Fibroblast of upper back skin (primary cell): ENCODE results near the gene SCP2.
A peak's percentile ranks its signal among the peaks of the same experiment; 100 is the strongest.

Experiments used
- DNase-seq: peaks from one replicate; pipeline ENCODE4 v3.0.0-alpha.2; 2013

The SCP2 gene

GRCh38 chr1:52927212-52928014 lies at the start of gene SCP2:
TSS of gene SCP2 (plus strand) at chr1:52927276. CDS start at chr1:52927397, 121 bp downstream.
- DNase-seq, result peak; percentile 63

GRCh38 chr1:52877554-52877953 lies 49.5 kb upstream of the SCP2 start:
- DNase-seq, result no peak

- no peak for DNase-seq
Observed at GRCh38 chr1:52880206-52880605, 46.9 kb upstream of the SCP2 start.

GRCh38 chr1:52887483-52887882 lies 39.6 kb upstream of the SCP2 start:
- DNase-seq, result no peak

GRCh38 chr1:52892424-52893215 lies 34.5 kb upstream of the SCP2 start:
- DNase-seq, result no peak

- DNase-seq, result no peak
Observed at GRCh38 chr1:52899445-52899894, 27.6 kb upstream of the SCP2 start.

GRCh38 chr1:52900402-52900801 lies 26.7 kb upstream of the SCP2 start:
- no peak for DNase-seq

- DNase-seq, result no peak
Observed at GRCh38 chr1:52901384-52901783, 25.7 kb upstream of the SCP2 start.

GRCh38 chr1:52904208-52904926 lies 22.7 kb upstream of the SCP2 start:
- no peak for DNase-seq

- DNase-seq, result peak; percentile 43
Observed at GRCh38 chr1:52904927-52905698, 22.0 kb upstream of the SCP2 start.

- no peak for DNase-seq
Observed at GRCh38 chr1:52906135-52906603, 20.9 kb upstream of the SCP2 start.

GRCh38 chr1:52907068-52907811 lies 19.8 kb upstream of the SCP2 start:
- no peak for DNase-seq

GRCh38 chr1:52907812-52908153 lies 19.3 kb upstream of the SCP2 start:
- DNase-seq, result no peak

- no peak for DNase-seq
Observed at GRCh38 chr1:52911541-52911940, 15.5 kb upstream of the SCP2 start.

- no peak for DNase-seq
Observed at GRCh38 chr1:52913014-52913413, 14.1 kb upstream of the SCP2 start.

GRCh38 chr1:52913537-52913936 lies 13.5 kb upstream of the SCP2 start:
- no peak for DNase-seq

GRCh38 chr1:52914463-52914862 lies 12.6 kb upstream of the SCP2 start:
- DNase-seq, result no peak

- DNase-seq, result no peak
Observed at GRCh38 chr1:52915211-52915854, 11.7 kb upstream of the SCP2 start.

- no peak for DNase-seq
Observed at GRCh38 chr1:52915855-52916220, 11.2 kb upstream of the SCP2 start.

- no peak for DNase-seq
Observed at GRCh38 chr1:52916241-52916975, 10.7 kb upstream of the SCP2 start.

GRCh38 chr1:52917156-52917555 lies 9.9 kb upstream of the SCP2 start:
- no peak for DNase-seq
